Measurements from ENCODE around the gene DEAF1.

The DEAF1 gene

DNA sequence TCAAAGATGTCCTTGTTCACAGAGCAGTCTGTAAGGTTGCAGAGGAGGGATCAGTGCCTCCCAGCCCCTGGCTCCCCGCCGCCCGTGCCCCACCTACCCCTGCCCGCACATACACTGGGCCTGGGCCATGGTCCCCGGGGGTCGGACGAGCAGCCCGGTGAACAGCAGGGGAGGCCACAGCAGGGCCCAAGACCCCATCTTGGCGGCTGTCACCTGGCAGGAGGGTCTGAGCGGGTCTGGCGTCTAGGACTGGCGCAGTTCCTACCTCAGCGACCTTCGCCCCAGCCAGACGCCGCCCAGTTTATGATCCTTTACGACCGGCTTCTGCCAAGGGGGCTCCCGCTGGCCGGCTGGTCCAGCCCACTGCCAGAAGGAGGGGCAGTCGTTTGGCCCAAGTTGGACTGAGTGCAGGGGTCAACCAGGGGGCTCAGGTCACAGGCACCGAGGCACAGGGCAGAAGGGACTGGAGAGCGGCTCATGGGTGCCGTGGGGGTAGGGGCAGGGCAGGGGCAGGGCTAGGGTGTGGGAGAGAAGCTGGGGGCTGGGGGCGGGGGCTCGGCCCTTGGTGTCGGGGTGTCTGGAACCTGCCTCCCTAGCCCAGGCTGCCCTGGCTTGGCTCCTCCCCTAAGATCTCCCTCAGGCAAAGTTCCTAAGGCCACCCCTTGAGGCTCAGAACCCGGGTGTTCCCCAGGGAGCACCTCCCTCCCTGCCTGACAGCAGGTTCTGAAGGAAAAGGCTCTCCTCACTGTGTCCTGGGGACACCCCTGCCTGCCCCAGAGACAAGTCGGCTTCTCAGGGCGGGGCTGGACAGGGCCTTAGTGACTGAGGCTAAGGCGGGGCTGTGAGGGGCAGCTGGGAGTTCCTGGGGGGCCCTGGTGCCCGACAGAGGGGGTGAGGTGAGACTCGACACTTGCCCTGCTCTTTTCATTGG lies 70.1 kb downstream of the DEAF1 start, which contains the start of gene CDHR5:
CDHR5 (minus strand) TSS at position 251 of the 931 bp plus-strand sequence; CDS start at position 198, 53 bp downstream.
- DNase-seq (ENCODE audit: low spot score) (no peak), FAIRE-seq (no peak)

DNA sequence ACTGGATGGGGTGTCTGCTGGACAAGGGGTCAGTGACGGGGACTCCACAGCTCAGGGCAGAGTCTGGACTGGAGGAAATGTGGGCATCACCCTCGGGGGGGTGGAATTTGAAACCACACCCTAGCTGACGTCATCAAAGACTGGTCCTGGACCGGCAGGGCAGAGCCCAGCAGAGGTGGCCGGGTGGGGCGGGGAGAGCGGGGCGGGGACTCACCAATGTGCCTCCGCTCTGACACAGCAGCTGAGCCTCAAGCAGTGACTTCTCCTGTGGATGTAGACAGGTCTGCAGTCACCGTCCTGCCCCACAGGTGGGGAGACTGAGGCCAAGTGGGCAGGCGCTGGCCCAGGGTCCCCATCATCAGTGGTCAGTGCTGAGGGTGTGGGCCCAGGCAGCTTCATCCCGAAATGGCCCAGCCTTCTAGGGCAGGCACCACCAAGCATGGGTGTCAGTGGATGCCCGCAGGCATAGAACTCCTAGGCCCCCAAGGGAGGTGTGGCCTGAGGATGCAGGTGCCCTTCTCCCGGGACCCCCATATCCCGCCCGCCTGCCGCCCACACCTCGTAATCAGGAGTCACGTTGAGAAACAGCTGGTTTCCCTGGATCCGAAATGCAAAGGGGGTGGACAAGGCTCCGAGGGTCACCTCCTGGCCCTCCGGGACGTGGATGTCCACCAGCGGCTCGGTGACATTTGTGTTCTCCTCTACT lies 70.9 kb downstream of the DEAF1 start:
- FAIRE-seq (no peak), DNase-seq (ENCODE audit: low spot score) (peak; percentile 14)

DNA sequence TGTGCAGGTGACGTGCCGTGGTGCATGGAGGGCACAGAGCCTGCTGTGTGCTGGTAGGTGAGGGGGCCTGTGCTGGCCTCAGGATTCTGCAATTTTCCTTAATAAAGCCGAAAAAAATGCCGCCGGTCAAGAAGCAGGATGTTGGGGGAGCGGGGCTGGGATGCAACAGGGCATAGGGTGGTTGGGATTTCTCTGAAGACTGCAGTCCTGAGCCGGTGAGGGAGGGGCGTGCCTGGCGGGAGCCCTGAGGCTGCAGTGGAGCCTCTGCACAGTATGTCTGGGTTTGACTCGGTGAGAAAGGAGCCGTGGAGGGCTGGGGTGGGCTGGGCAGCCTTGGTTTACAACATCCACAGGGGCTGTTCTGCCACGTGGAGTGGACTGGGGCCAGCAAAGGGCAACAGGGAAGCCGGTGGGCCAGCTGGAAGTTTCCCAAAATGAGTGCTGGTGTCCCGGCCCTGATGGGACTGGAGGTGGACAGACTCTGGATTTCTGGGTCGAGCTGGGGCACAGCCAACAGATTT lies 71.6 kb downstream of the DEAF1 start:
- no peak for FAIRE-seq

DNA sequence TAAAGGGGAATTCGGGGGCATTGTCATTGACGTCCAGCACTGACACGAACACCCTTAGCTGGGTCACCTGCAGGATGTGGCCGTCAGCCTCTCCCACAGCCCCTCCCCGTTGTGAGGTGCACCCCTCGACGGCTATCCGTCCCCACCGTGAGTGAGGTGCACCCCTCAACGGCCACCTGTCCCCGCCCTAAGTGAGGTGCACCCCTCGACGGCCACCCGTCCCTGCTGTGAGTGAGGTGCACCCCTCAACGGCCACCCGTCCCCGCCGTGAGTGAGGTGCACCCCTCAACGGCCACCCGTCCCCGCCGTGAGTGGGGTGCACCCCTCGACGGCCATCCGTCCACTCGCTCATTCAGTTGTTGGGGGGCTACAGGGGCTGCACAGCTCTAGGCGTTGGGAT lies 73.2 kb downstream of the DEAF1 start:
- FAIRE-seq (no peak), DNase-seq (ENCODE audit: low spot score) (no peak)

More for the DNA sequence above, 71.6 kb downstream of the DEAF1 start:
- no peak for DNase-seq (ENCODE audit: low spot score)

DNA sequence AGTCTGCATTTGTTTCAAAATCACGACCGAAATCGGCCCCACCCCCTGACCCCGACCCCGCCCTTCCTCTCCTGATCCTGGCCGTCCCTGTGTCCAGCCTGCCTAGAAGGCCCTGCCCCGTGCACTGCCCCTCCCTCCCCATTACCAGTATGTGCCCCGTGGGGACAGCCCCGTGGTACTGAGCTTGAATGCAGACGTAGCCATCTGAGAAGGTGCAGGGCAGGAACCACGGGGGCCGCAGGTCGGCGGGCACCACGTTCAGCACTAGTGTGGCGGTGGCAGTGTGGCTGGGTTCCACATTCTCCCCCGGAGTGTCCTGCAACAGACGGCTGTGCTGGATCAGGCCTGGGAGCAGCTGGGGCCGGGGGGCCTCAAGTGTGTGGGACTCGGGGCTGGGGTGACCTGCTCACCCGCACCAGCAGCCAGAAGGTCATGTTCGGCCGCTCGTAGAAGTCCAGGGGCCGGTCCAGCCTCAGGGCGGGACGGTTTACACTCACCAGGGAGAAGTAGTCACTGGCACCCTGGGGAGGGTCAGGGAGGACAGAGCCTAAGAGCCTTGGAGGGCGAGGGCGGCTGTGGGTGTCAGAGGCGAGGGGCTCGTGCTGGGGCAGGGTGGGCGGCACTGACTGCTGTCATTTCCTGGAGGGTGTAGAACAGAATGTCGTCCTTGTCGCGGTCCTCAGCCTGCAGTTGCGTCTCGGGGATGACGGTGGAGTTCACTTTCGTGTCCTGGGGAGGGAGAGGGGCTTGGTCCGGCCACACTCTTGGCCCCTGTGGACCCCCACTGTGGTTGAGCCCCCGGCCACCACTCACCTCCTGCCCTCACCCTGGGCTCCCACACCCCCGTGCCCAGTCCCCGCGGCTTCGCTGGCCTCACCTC lies 73.8 kb downstream of the DEAF1 start:
- DNase-seq (ENCODE audit: low spot score) (no peak), FAIRE-seq (no peak)

DNA sequence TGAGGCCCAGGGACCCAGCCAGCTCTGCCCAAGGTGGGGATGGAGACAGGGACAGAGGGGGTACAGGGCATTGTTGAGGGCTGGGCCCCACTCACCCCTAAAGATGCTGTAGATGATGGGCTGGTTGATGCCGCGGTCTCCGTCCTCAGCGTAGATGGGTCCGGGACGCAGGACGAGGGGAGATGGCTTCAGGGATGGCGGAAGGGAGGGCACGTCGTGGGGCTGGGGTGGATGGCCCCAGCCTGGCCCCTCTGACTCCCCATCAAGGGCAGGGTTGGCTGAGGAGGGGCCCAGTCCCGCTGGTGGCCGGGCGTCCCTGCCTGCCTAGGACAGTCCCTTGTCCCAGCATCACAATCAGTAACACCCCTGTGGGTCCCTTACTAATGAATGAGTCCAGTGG lies 74.8 kb downstream of the DEAF1 start:
- no peak for DNase-seq (ENCODE audit: low spot score)
- no peak for FAIRE-seq

DNA sequence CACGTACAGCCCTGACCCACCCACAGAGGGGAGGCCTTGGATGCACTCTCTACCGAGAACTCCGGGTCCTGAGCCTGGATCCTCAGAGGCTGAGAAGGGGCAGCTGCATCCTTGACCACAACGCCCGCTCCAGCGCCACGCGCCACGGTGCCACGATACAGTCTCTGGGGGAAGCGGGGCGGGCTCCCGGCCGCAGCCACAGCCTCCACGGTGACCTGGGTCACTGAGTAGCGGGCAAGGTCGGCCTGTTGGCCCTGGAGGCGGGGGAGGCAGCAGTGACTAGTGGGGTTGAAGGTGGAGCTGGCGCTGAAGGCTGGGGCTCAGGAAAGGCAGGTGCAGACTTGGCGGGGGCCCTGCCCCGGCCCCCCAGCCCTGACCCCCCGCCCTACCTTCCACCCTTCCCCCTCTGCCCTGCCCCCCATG lies 75.4 kb downstream of the DEAF1 start:
- FAIRE-seq: no peak
- no peak for DNase-seq (ENCODE audit: low spot score)

DNA sequence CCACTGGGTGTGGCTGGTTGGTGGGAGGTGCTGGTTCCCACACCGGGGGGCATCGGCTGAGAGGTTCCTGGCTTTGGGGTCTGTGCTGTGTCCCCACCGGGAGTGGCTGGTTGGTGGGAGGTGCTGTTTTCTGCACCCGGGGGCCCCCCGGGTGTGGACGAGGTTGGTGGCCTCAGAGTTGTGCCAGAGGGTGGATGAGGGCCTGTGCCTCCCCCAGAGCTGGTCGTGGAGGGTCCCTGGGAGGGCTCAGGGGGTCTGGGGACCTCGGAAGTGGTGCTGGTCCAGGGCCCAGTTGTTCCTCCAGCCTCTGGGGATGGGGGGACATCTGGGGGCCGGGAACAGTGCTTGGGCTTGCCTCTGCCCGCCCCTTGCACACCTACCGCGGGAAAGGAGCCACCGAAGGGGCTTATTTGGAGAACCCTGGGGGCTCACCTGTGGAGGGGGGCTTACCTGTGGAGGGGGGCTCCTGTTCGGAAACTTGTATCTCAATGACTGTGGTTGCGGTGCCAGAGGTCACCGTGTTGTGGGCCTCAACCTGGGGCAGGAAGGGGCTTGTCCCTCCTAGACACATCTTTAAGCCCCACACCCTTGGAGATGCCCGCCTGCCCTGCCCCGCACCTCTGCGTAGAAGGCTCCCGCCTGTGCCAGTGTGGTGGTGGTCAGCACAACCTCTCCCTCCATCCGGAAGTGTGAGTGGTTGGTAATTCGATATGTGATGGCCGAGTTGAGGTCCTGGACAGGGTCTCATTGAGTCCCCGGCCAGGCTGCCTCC lies 76.0 kb downstream of the DEAF1 start:
- FAIRE-seq: no peak

DNA sequence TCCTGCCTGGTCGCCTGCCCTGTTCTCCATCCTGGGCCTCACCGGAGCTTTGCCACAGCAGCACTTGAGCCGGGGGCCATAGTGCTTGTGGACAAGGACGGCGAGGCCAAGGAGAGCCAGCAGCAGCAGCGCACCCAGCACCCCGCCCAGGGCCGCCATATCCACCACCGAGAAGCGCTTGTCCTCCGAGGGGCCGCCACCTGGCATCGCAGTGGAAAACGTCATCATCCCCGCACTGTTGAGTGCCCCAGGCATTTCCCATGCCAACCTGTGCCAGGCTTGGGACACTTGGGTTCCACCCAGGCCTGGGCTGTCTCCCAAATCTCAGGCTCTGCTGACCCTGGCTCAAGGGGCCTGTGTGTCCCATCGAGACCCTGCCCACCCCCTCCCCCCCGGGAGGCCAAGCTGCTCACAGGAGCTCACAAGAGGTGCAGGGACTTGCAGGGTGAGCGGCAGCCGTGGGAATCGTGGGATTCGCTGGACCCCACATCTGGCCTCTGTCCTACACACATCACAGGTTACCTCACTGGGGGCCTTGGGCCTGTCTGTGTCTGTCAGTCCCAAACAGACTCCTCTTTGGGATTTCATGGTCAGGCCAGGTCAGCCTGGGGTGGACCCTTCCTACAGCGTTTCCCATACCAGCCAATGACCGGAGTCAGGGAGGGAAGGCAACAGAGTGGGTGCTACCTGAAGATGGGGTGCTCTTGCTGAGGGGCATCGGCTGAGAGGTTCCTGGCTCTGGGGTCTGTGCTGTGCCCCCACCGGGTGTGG lies 76.9 kb downstream of the DEAF1 start:
- DNase-seq (ENCODE audit: low spot score): no peak

More for the DNA sequence above, 76.0 kb downstream of the DEAF1 start:
- no peak for DNase-seq (ENCODE audit: low spot score)

DNA sequence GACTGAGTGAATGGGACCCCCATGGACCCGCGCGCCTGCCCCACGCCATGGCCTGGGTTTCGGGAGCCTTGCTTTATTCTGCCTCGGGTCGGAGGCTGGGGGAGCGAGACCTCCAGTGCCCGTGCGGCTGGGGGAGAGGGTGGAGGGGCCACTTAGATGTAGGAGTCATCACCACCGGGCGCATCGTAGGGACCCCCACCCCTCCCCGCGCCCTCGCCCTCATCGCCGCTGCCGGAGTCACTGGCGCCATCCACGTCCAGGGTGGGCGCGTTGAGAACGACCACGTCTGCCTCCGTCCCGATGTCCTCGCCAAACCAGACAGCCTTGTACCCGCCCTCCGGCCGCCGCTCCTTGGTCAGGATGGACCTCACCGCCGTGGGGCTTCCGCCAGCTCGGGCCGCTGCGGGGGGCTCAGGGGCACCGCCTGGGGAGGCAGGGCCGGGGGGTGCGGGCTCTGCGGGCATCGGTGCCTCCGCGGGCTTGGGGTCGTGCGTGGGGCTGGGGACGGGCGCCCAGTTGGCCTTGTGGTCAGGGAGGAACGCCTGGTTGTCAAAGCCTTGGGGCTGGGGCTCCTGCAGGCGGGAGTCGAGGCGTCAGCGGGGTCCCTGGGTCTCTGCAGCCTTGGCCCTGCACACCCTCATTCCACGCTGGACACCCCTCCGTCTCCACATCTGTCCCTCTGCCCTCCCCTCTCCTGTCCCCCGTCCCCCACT lies 77.7 kb downstream of the DEAF1 start:
- no peak for FAIRE-seq
- DNase-seq (ENCODE audit: low spot score): no peak

More for the DNA sequence above, 76.9 kb downstream of the DEAF1 start:
- no peak for FAIRE-seq

DNA sequence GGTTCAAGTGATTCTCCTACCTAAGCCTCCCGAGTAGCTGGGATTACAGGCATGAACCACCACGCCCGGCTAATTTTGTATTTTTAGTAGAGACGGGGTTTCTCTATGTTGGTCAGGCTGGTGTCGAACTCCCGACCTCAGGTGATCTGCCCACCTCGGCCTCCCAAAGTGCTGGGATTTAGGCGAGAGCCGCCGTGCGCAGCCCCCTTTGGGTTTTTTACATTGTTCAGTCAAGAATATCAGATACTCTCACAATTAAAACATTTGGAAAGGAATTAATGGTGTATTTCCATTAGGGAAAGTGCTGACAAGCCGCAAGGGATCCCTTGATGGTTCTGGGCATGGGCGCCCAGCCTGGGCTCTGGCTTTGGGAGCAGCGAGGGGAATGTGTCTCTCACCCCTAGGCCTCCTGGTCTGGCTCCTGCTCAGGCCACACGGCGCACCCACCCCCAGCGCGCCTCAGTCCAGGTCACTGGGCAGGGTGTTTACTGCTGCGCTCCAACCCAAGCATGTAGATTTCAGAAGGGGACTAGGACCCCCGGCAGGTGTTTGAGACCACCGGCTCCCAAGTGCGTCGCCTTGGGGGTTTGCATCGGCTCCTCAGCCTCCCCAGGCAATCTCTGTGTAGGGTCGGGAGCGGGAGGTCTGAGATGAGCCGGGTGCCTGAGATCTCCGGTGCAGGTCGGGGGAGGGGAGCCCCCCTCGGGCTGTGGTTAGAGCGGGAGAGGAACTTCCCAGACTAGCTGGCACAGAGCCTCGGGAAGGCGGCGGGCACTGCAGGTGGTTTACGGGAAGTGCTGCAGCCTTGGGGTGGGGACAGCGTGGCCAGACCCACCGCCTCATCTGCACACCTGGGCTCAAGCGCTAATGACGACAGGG lies 78.5 kb downstream of the DEAF1 start:
- DNase-seq (ENCODE audit: low spot score) (no peak), FAIRE-seq (no peak)

DNA sequence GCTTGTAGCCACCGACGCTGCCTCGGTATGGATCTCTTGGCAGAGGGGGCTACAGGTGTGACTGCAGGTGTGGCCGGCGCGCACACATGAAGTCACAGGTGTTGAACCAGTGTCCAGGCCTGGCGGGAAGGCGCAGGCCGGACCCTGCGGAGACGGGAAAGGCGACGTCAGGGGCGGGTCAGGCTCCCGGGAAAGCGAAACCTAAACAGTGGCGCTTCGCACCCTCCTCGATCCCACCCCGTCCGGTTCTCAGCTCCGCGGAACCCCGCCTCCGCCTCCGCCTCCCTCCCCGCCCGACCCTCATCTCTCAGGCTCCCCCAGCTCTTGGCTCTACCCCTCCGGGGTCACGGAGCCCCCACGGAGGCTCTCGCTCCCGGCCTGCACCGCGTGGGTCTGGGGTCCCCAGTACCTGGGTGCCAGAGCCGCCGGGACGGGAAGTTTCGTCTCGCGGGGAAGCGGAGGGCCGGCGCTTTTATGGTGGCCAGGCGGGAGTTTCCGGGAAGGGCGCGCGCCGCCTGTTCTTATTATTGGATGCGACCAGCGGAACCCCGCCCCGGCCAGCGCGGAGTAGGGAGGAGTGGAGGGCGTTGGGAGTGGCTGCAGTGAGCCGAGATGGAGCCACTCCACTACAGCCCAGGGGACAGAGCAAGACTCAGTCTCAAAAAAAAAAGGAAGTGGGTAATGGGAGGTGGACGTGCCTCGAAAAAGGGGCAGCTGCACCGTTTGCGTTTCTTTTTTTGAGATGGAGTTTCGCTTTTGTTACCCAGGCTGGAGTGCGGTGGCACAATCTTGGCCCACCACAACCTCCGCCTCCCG lies 79.3 kb downstream of the DEAF1 start, which contains the start of gene IRF7:
IRF7 (minus strand) TSS at position 447 of the 816 bp plus-strand sequence. CDS start 586 bp downstream, outside the sequence.
- no peak for DNase-seq (ENCODE audit: low spot score)
- FAIRE-seq: no peak

DNA sequence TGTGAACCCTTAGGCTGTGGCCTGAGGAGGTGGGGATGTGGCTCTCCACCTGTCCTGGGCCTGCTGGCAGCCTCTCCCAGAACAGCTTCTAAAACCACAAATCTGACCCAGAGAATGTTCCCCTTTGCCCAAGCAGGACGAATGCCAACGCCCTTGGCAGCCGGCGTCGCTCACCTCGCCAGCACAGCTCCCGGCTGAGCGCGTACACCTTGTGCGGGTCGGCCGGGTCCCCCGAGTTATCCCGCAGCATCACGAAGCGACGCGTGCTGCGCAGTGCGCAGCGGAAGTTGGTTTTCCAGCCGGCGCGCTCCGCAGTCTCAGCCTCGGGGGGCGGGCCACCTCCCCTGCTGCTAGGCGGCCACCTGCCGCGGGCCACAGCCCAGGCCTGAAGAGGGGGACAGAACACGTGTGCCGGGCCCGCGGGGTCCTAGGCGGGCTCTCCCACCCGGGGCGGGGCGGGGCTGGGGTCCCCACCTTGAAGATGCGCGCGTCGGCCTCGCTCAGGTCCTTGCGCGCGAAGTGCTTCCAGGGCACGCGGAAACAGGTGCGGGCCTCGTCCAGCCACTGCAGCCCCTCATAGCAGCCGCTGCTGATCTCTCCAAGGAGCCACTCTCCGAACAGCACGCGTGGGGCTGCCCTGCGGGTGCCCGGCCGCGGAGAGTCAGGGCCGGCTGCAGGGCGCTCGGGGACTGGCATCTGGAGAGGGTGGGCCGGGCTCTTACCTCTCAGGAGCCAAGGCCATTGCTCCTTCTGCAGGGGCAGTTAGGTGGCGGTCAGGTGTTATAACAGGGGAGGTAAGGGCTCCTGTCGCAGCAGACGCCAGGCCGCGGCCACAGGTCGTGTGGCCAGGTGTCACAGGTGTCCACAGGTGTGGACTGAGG lies 80.2 kb downstream of the DEAF1 start:
- no peak for FAIRE-seq

DNA sequence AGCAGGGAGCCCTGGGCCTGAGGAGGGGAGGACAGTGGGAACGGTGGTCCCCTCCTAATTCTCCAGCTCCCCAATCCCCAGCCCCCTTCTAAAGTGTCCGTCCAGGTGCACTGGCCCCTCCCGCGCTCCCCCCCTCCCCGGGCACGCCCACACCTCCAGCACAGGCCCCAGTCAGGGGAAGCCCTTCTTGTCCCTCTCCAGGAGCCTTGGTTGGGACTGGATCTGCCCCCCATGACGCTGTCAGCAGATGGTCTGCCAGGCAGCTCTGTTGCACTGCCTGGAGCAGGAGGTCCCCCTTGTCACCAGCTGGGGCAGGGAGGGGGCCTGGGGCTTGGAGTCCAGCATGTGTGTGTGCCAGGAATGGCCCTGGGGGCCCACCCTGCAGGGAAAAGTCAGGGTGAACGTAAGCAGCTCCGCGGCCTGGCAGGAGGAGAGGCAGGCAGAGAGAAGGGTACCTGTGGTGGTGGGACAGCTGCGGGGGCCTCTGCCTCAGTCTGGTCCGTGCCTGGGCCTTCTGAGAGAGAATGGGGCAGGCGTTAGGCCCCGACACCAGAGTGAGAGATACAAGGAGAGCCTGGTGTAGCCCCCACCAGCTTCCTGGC lies 80.9 kb downstream of the DEAF1 start:
- FAIRE-seq (no peak), DNase-seq (ENCODE audit: low spot score) (no peak)

More for the DNA sequence above, 80.2 kb downstream of the DEAF1 start:
- no peak for DNase-seq (ENCODE audit: low spot score)

DNA sequence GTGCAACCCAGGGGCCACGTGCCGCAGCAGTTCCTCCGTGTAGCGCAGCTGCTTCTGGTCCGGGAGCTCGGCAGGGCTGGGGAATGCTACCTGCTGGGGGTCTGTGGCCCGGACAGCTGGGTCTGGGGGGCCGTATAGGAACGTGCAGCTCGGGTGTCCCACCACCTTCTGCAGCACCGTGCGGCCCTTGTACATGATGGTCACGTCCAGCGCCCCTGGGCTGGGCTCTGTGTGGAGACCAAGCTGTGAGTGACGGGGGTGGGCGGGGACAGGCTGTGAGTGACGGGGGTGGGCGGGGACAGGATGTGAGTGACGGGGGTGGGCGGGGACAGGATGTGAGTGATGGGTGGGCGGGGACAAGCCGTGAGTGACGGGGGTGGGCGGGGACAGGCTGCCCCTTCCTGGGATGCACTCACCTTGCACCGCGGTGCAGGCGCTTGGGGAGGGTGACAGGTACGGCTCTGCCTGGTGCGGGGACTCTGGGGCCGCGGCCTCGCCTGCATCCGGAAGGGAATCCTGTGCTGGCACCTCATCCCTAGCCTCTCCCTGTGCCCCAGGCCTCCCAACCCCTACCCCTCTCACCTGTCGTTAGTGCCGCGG lies 81.6 kb downstream of the DEAF1 start:
- DNase-seq (ENCODE audit: low spot score) (peak; percentile 60), FAIRE-seq (no peak)

Data from urothelium cell line (cell line).